OCI-M1 (cell line): ENCODE measurements around the gene OSBPL2.

ENCODE experiments used
- DNase-seq: peaks from one replicate; lab custom pipeline; 2025; lab: John Stamatoyannopoulos, UW

The OSBPL2 gene

GRCh38 chr20:62206388-62206775, 31.9 kb upstream of the OSBPL2 start:
- DNase-seq: no peak

- DNase-seq: no peak
Observed at GRCh38 chr20:62208061-62208794, 30.1 kb upstream of the OSBPL2 start.

GRCh38 chr20:62208795-62209755, 29.2 kb upstream of the OSBPL2 start:
- DNase-seq: no peak

GRCh38 chr20:62209850-62210495, 28.3 kb upstream of the OSBPL2 start:
- DNase-seq: no peak

- DNase-seq: no peak
Observed at GRCh38 chr20:62210496-62210855, 27.8 kb upstream of the OSBPL2 start.

GRCh38 chr20:62211216-62211615, 27.1 kb upstream of the OSBPL2 start:
- DNase-seq: no peak

GRCh38 chr20:62211769-62212288, 26.5 kb upstream of the OSBPL2 start:
- no peak for DNase-seq

GRCh38 chr20:62212299-62212698, 26.0 kb upstream of the OSBPL2 start:
- DNase-seq: no peak

GRCh38 chr20:62214067-62214466, 24.3 kb upstream of the OSBPL2 start:
- DNase-seq: no peak

GRCh38 chr20:62215020-62215990, 23.0 kb upstream of the OSBPL2 start:
- DNase-seq: no peak

GRCh38 chr20:62215991-62216635, 22.2 kb upstream of the OSBPL2 start:
- DNase-seq: no peak

GRCh38 chr20:62216636-62217566, 21.4 kb upstream of the OSBPL2 start:
- DNase-seq: no peak

GRCh38 chr20:62217913-62218773, 20.2 kb upstream of the OSBPL2 start:
- DNase-seq: no peak

GRCh38 chr20:62219101-62219991, 19.0 kb upstream of the OSBPL2 start:
- no peak for DNase-seq

GRCh38 chr20:62219992-62220665, 18.2 kb upstream of the OSBPL2 start, which contains the start of gene HRH3:
Gene HRH3 (minus strand): TSS chr20:62220278. CDS start chr20:62219970, 308 bp downstream.
- DNase-seq: peak; percentile 54

GRCh38 chr20:62220666-62221568, 17.4 kb upstream of the OSBPL2 start:
- DNase-seq: no peak
